Body of pancreas (tissue), 4 donors: ENCODE data around the gene HABP4.

ENCODE experiments used
- POLR2A ChIP-seq, 3 donors: fragments of 450-650 bp; IDR thresholded peaks; one replicate each; pipeline ENCODE4 v1.6.1; 2016; ENCODE audit warnings: antibody characterized with exemption in 3 of 3, mild to moderate bottlenecking in 2 of 3
- TF ChIP-seq, protein P1 (sequence below), 7 experiments: fragments of 450-650 bp in 4 of 7; fragments of 200-600 bp in 3 of 7; sonication (generic) in 3 of 7; IDR thresholded peaks; one replicate each; pipeline ENCODE4 v1.5.1; 2016 to 2019; ENCODE audit warnings: antibody characterized with exemption in 7 of 7

DNA sequence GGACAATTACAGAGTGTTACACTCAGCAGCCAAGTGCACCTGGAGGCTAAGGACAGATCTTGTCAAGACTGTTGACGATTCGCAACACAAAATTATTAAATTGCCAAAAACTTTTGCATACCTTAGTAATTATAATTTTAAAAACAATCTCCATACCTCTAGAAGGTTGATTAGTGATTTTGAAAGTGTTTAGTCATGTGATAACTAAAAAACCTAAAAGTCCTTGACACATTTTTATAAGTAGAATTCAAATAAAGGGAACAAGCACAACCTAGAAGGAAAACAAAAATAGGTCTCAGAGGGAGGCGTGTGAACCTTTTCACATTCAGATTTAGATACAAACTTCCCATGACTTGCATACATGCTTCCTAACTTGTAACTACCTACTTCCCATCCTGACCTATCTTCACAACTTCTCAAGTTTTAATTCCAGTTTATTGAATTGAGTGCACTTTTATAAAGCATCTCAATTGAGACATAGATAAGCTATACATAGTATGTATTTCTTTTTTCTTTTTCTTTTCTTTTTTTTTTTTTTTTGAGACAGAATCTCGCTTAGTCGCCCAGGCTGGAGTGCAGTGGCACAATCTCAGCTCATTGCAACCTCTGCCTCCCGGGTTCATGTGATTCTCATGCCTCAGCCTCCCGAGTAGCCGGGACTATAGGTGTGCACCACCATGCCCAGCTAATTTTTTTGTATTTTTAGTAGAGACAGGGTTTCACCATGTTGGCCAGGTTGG, 37.6 kb upstream of the HABP4 start:
- TF ChIP-seq POLR2A (IDR thresholded peaks at IDR 0.05) = no peak
- TF ChIP-seq, protein P1, sequence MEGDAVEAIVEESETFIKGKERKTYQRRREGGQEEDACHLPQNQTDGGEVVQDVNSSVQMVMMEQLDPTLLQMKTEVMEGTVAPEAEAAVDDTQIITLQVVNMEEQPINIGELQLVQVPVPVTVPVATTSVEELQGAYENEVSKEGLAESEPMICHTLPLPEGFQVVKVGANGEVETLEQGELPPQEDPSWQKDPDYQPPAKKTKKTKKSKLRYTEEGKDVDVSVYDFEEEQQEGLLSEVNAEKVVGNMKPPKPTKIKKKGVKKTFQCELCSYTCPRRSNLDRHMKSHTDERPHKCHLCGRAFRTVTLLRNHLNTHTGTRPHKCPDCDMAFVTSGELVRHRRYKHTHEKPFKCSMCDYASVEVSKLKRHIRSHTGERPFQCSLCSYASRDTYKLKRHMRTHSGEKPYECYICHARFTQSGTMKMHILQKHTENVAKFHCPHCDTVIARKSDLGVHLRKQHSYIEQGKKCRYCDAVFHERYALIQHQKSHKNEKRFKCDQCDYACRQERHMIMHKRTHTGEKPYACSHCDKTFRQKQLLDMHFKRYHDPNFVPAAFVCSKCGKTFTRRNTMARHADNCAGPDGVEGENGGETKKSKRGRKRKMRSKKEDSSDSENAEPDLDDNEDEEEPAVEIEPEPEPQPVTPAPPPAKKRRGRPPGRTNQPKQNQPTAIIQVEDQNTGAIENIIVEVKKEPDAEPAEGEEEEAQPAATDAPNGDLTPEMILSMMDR (IDR thresholded peaks at IDR 0.05) = no peak
